K562 (cell line): ENCODE data around the gene EVI5. TPM values are rescaled to one million over a fixed set of nuclear protein-coding genes. Genes with fewer than 3 reads are reported as not detected.
A peak's percentile ranks its signal among the peaks of the same experiment; 100 is the strongest.

ENCODE experiments used
- ATAC-seq: fragments of 200-7000 bp; cut with Tn5 transposase; 3 replicates; pipeline ENCODE4 v1.9.1; 2020; ENCODE audit warnings: moderate library complexity
- BruUV-seq: library from RNA; stranded (reverse); fragments of 400-500 nt; replicated peaks from 2 replicates; lab custom pipeline; 2021; lab: Mats Ljungman, UMichigan
- CTCF ChIA-PET: fragments of 300-600 bp; formaldehyde crosslinking; extraction: SDS; loops from one replicate; lab custom pipeline; 2021; ENCODE audit warnings: low intra/inter-chr PET ratio; lab: Yijun Ruan, JAX
- POLR2A ChIA-PET: fragments of 300-600, 350-650 bp; sonication (Branson Sonifier 250); formaldehyde crosslinking; extraction: SDS; loops from one replicate; lab custom pipeline; 2021; ENCODE audit warnings: antibody characterized with exemption, inconsistent platforms; lab: Yijun Ruan, JAX
- DNase-seq, 4 experiments: peaks; one replicate each; pipeline versions ENCODE4 v3.0.0 to v3.0.0-alpha.2; 2011 to 2018; ENCODE audit warnings: low spot score in 3 of 4, mixed read lengths in 3 of 4; ENCODE audit errors: extremely low read depth in 1 of 4
- FAIRE-seq: peaks from 2 replicates; lab custom pipeline; 2011; peaks lifted over from hg19 to GRCh38; lab: Jason Lieb, UNC
- H2AFZ ChIP-seq: 2 replicates; pipeline ENCODE4 v1.6.0; 2011; ENCODE audit warnings: low read depth, low read length, control low read depth, inconsistent platforms
- H3K27ac ChIP-seq: fragments of 200-600 bp; 3 replicates; pipeline ENCODE4 v1.8.0; 2011; ENCODE audit warnings: low read depth, mild to moderate bottlenecking, control low read depth, inconsistent platforms, low read length, moderate library complexity, mixed read lengths; ENCODE audit errors: extremely low read depth
- H3K27me3 ChIP-seq, 2 experiments: fragments of 300-600 bp in 1 of 2; 2 replicates in 1 of 2; 3 replicates in 1 of 2; pipeline versions ENCODE4 v1.6.0 to v1.8.0; 2011; ENCODE audit warnings: inconsistent platforms in 2 of 2, low read length in 2 of 2, mild to moderate bottlenecking in 1 of 2, mixed read lengths in 1 of 2, moderate library complexity in 1 of 2; ENCODE audit not compliant: control insufficient read depth in 2 of 2, insufficient read depth in 2 of 2
- H3K36me3 ChIP-seq: fragments of 300-600 bp; 3 replicates; pipeline ENCODE4 v1.8.0; 2011; ENCODE audit warnings: mild to moderate bottlenecking, low read length, inconsistent platforms; ENCODE audit not compliant: control insufficient read depth, insufficient read depth
- H3K4me1 ChIP-seq, 2 experiments: fragments of 200-600 bp in 1 of 2; replicated peaks in 1 of 2; 2 replicates in 1 of 2; 3 replicates in 1 of 2; pipeline versions ENCODE4 v1.5.1 to v1.8.0; 2011; ENCODE audit warnings: inconsistent platforms in 2 of 2, low read length in 2 of 2, mild to moderate bottlenecking in 1 of 2, mixed read lengths in 1 of 2, moderate library complexity in 1 of 2; ENCODE audit not compliant: control insufficient read depth in 2 of 2, insufficient read depth in 2 of 2
- H3K4me2 ChIP-seq: 2 replicates; pipeline ENCODE4 v1.6.1; 2011; ENCODE audit warnings: low read length, control low read depth, inconsistent platforms, mixed read lengths; ENCODE audit not compliant: insufficient read depth
- H3K4me3 ChIP-seq: fragments of 200-600 bp; sonication (generic), shearing (Covaris generic); 2 replicates; pipeline ENCODE4 v1.5.1; 2016; ENCODE audit warnings: control low read depth, inconsistent platforms
- H3K79me2 ChIP-seq: fragments of 200-600 bp; 3 replicates; pipeline ENCODE4 v1.8.0; 2011; ENCODE audit warnings: low read length, inconsistent platforms; ENCODE audit not compliant: control insufficient read depth, insufficient read depth
- H3K9ac ChIP-seq, 2 experiments: 2 replicates each; pipeline versions ENCODE4 v1.6.0 to v1.6.1; 2011; ENCODE audit warnings: low read depth in 2 of 2, low read length in 2 of 2, control low read depth in 1 of 2, inconsistent platforms in 1 of 2, mild to moderate bottlenecking in 1 of 2, mixed read lengths in 1 of 2; ENCODE audit not compliant: insufficient read depth in 1 of 2
- H3K9me1 ChIP-seq: one replicate; pipeline ENCODE4 v1.6.0; 2011; ENCODE audit warnings: inconsistent platforms, mild to moderate bottlenecking, low read length, moderate library complexity; ENCODE audit not compliant: control insufficient read depth, insufficient read depth
- H3K9me3 ChIP-seq: replicated peaks from 2 replicates; pipeline ENCODE4 v1.5.1; 2011; ENCODE audit warnings: low read depth, low read length, inconsistent platforms; ENCODE audit not compliant: control insufficient read depth, insufficient read depth
- H4K20me1 ChIP-seq: replicated peaks from 2 replicates; pipeline ENCODE4 v1.6.1; 2011; ENCODE audit warnings: low read length, inconsistent platforms, mixed read lengths; ENCODE audit not compliant: control insufficient read depth, insufficient read depth
- CBX8 ChIP-seq: fragments of 200-600 bp; sonication (generic); IDR thresholded peaks from 2 replicates; pipeline ENCODE4 v1.6.1; 2012; ENCODE audit warnings: borderline replicate concordance, mixed run types, low read depth, mild to moderate bottlenecking, moderate library complexity, mixed read lengths, low read length, control low read depth, inconsistent platforms; ENCODE audit not compliant: poor library complexity, severe bottlenecking; ENCODE audit errors: extremely low read depth
- CEBPG ChIP-seq, 3 experiments: fragments of 200-800 bp in 1 of 3; sonication (Bioruptor generic) in 1 of 3; sonication (generic) in 1 of 3; formaldehyde crosslinking in 1 of 3; IDR thresholded peaks in 2 of 3; conservative IDR thresholded peaks in 1 of 3; 2 replicates each; pipeline versions ENCODE4 v1.6.1 to v1.8.0; 2016 to 2022; ENCODE audit warnings: missing compliant biosample characterization in 2 of 3, missing genetic modification characterization in 2 of 3, mild to moderate bottlenecking in 1 of 3, missing genetic modification reagents in 1 of 3
- ETV1 ChIP-seq: fragments of 450-650 bp; conservative IDR thresholded peaks from 2 replicates; pipeline ENCODE4 v1.6.1; 2016; ENCODE audit warnings: missing genetic modification characterization, control low read depth, low read depth, missing compliant biosample characterization
- HDAC8 ChIP-seq: fragments of 450-650 bp; IDR thresholded peaks from 2 replicates; pipeline ENCODE4 v1.6.1; 2016; ENCODE audit warnings: mild to moderate bottlenecking, missing genetic modification characterization, moderate library complexity, missing compliant biosample characterization
- HOXB6 ChIP-seq: fragments of 250-450 bp; sonication (Bioruptor Pico); IDR thresholded peaks from 2 replicates; pipeline ENCODE4 v1.5.1; 2022; ENCODE audit warnings: mild to moderate bottlenecking, borderline replicate concordance
- L3MBTL2 ChIP-seq: fragments of 450-650 bp; IDR thresholded peaks from 2 replicates; pipeline ENCODE4 v1.6.1; 2016; ENCODE audit warnings: mild to moderate bottlenecking, moderate library complexity
- MCM2 ChIP-seq: fragments of 450-650 bp; IDR thresholded peaks from 2 replicates; pipeline ENCODE4 v1.6.1; 2017; ENCODE audit warnings: low read depth, mild to moderate bottlenecking
- MCM5 ChIP-seq: fragments of 450-650 bp; IDR thresholded peaks from 2 replicates; pipeline ENCODE4 v1.6.1; 2016; ENCODE audit warnings: low read depth
- MITF ChIP-seq: IDR thresholded peaks from 2 replicates; pipeline ENCODE4 v1.6.1; 2014; ENCODE audit warnings: antibody characterized with exemption
- NCOA4 ChIP-seq: fragments of 450-650 bp; IDR thresholded peaks from 2 replicates; pipeline ENCODE4 v1.6.1; 2018; ENCODE audit warnings: mild to moderate bottlenecking; ENCODE audit not compliant: partially characterized antibody
- NCOR1 ChIP-seq: fragments of 450-650 bp; IDR thresholded peaks from 2 replicates; pipeline ENCODE4 v1.6.1; 2016; ENCODE audit warnings: mild to moderate bottlenecking, moderate library complexity
- SOX6 ChIP-seq: fragments of 450-650 bp; IDR thresholded peaks from 2 replicates; pipeline ENCODE4 v1.6.1; 2014; ENCODE audit warnings: mild to moderate bottlenecking
- ZBTB26 ChIP-seq: fragments of 450-650 bp; formaldehyde crosslinking; IDR thresholded peaks from 2 replicates; pipeline ENCODE4 v1.4.0; 2022; ENCODE audit warnings: missing genetic modification characterization
- ZNF134 ChIP-seq: fragments of 250-450 bp; sonication (Bioruptor Pico); conservative IDR thresholded peaks from 2 replicates; pipeline ENCODE4 v1.4.0; 2020
- ZNF24 ChIP-seq: fragments of 450-650 bp; IDR thresholded peaks from 2 replicates; pipeline ENCODE4 v1.6.1; 2016
- ZNF766 ChIP-seq: fragments of 200-800 bp; sonication (Bioruptor generic); conservative IDR thresholded peaks from 2 replicates; pipeline ENCODE4 v1.6.1; 2016; ENCODE audit warnings: missing genetic modification characterization, missing compliant biosample characterization
- WGBS: fragments of 100-300 bp; shearing (Covaris generic); methylation state at CpG from one replicate; pipeline ENCODE4 v1.1.6; 2016; ENCODE audit warnings: low coverage, mixed read lengths; ENCODE audit not compliant: insufficient coverage; ENCODE audit errors: missing lambda C conversion rate; 5-methylcytosine and 5-hydroxymethylcytosine counted together
- in situ Hi-C: fragments of 300-500 bp; cut with MboI; formaldehyde crosslinking; loops from 4 replicates; pipeline ENCODE4 v1.15.0; 2018; ENCODE audit warnings: inconsistent platforms, mixed read lengths
- intact Hi-C: fragments of 100-400 bp; cut with micrococcal nuclease; formaldehyde crosslinking; loops from 2 replicates; pipeline ENCODE4 v1.14.2; 2022
- polyA plus RNA-seq, 8 experiments: library from polyadenylated mRNA; depleted of rRNA in 4 of 8; stranded (reverse) in 5 of 8; unstranded in 3 of 8; fragments of >200 nt; fragmentation: Nextera tagmentation in 2 of 8; fragmentation: Illumina TruSeq in 1 of 8; extraction: Ambion mirVana in 2 of 8; extraction: Trizol in 1 of 8; gene quantifications; 2 replicates each; pipeline versions ENCODE4 v1.2.1 to v1.2.3, GENCODE V29; 2011 to 2014; ENCODE audit warnings: inconsistent platforms in 1 of 8, missing spikeins in 1 of 8
- total RNA-seq, 7 experiments: library from RNA; depleted of rRNA in 6 of 7; stranded (reverse); fragments of >200 nt in 6 of 7; fragmentation: Illumina TruSeq in 2 of 7; extraction: Trizol in 2 of 7; gene quantifications; 2 replicates each; pipeline versions ENCODE4 v1.2.1 to v1.2.3, GENCODE V29; 2011 to 2021; ENCODE audit warnings: low replicate concordance in 1 of 7
- TF ChIP-seq, protein P1 (sequence below): sonication (generic); formaldehyde crosslinking; IDR thresholded peaks from 2 replicates; pipeline ENCODE4 v1.8.1; 2023; ENCODE audit warnings: mild to moderate bottlenecking, missing genetic modification reagents

EVI5 gene
- total and polyA plus RNA-seq, 9 of the 15 experiments (the other 6 are each of a cell fraction or from before 2014, with no cell fraction given), result 1.7 to 50.1 (median 13.7) TPM

DNA sequence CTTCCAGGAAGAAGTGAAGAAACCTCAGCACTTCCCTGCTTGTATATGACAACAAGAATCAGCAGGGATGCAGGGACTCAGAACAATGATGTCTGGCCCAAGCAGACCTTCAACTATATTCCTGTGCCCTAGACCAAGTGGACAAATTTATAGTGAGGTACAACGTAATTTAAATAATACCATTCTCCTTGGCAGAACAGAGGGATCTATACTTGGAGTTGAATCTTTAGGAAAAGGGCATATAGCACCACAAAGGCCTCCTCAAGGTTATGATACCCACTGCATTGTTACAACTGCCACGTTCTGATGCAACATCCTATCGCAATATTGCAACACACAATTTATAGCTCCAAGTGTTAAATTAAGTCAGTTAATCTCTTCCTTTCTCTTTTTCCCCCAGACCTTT, 269.1 kb downstream of the EVI5 start (continued):
- TF ChIP-seq, protein P1, sequence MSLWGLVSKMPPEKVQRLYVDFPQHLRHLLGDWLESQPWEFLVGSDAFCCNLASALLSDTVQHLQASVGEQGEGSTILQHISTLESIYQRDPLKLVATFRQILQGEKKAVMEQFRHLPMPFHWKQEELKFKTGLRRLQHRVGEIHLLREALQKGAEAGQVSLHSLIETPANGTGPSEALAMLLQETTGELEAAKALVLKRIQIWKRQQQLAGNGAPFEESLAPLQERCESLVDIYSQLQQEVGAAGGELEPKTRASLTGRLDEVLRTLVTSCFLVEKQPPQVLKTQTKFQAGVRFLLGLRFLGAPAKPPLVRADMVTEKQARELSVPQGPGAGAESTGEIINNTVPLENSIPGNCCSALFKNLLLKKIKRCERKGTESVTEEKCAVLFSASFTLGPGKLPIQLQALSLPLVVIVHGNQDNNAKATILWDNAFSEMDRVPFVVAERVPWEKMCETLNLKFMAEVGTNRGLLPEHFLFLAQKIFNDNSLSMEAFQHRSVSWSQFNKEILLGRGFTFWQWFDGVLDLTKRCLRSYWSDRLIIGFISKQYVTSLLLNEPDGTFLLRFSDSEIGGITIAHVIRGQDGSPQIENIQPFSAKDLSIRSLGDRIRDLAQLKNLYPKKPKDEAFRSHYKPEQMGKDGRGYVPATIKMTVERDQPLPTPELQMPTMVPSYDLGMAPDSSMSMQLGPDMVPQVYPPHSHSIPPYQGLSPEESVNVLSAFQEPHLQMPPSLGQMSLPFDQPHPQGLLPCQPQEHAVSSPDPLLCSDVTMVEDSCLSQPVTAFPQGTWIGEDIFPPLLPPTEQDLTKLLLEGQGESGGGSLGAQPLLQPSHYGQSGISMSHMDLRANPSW (CRISPR knock-in tag), result no peak
- TF ChIP-seq CEBPG (CRISPR knock-in tag; IDR thresholded peaks at IDR 0.05), result peak; percentile 91
- TF ChIP-seq CEBPG (tag; conservative IDR thresholded peaks at IDR 0.05 in 1 of 2, IDR thresholded peaks at IDR 0.05 in 1 of 2), result peak; percentile 82 to 98
- TF ChIP-seq ZNF134 (CRISPR knock-in tag), result no peak
- TF ChIP-seq L3MBTL2, result 0 out of 2 replicates have a peak, but pooled peaks have one; percentile 24
- TF ChIP-seq ZNF766 (CRISPR knock-in tag), result 0 out of 2 replicates have a peak, but pooled peaks have one; percentile 43
- TF ChIP-seq ETV1 (tag), result peak; percentile 19; the same call in 1 of the 2 replicates
- TF ChIP-seq HDAC8 (tag), result 0 out of 2 replicates have a peak, but pooled peaks have one; percentile 30
- TF ChIP-seq SOX6, result peak; percentile 75
- TF ChIP-seq, all 486 proteins: peak for 32

GRCh38 chr1:92511541-92511940, 273.4 kb downstream of the EVI5 start:
- no TSS peak for BruUV-seq
- no peak overlapping the region for H3K27ac ChIP-seq
- H3K9ac ChIP-seq, result no peak overlapping the region
- H3K9me3 ChIP-seq, result no peaks in the 10 kb centered on the region
- FAIRE-seq, result no peak
- ChIA-PET POLR2A (no interaction called here), CTCF (interaction anchor here (0.6 kb wide), 1 partner anchor 99 kb away, joined by 3 read pairs; no protein-coding TSS in a partner anchor)
- H2AFZ ChIP-seq, result no peak overlapping the region
- ATAC-seq, result no peak
- in situ Hi-C loops, result no loop called here
- no peaks in the 10 kb centered on the region for H3K27me3 ChIP-seq
- H3K4me2 ChIP-seq, result no peak overlapping the region
- H3K9me1 ChIP-seq, result no peaks in the 10 kb centered on the region
- 71% methylated on average over 4 of the region's 4 CpGs for WGBS
- no peaks in the 10 kb centered on the region for H3K79me2 ChIP-seq
- H4K20me1 ChIP-seq, result no peaks in the 10 kb centered on the region
- no peak for DNase-seq
- H3K36me3 ChIP-seq, result no peaks in the 10 kb centered on the region
- peaks cover 0 to 5% of the 10 kb centered on the region in 2 experiments; a peak in 1 of 5 replicates for H3K4me1 ChIP-seq
- intact Hi-C loops, result no loop called here
- no peak overlapping the region for H3K4me3 ChIP-seq
- TF ChIP-seq ZBTB26 (CRISPR knock-in tag) (no peak), NCOR1 (no peak), MITF (no peak), NCOA4 (no peak), ZNF24 (no peak), MCM2 (no peak), CBX8 (no peak), MCM5 (no peak), HOXB6 (no peak)
